Loucy (cell line): ENCODE results near the gene SPAG9.
"Not testable (repeated sequence)": the region's sequence is repeated elsewhere in the genome, so short reads cannot be mapped to it uniquely, and the experiment has no call there.

ENCODE experiments used
- H2AFZ ChIP-seq: fragments of 200-600 bp; sonication (generic); 2 replicates; pipeline ENCODE4 v1.6.0; 2016; ENCODE audit warnings: antibody characterized with exemption, mild to moderate bottlenecking, low read length, moderate library complexity
- H3F3A ChIP-seq: fragments of 200-600 bp; 2 replicates; pipeline ENCODE4 v1.6.0; 2016; ENCODE audit warnings: antibody characterized with exemption, low read depth, mild to moderate bottlenecking
- H3K27me3 ChIP-seq: fragments of 200-600 bp; sonication (generic); 2 replicates; pipeline ENCODE4 v1.6.1; 2014; ENCODE audit warnings: low read length, mild to moderate bottlenecking; ENCODE audit not compliant: insufficient read depth, poor library complexity, severe bottlenecking
- H3K36me3 ChIP-seq: fragments of 200-600 bp; sonication (generic); 2 replicates; pipeline ENCODE4 v1.6.1; 2016; ENCODE audit warnings: low read length; ENCODE audit not compliant: insufficient read depth
- H3K4me1 ChIP-seq: fragments of 200-600 bp; sonication (generic); 2 replicates; pipeline ENCODE4 v1.5.1; 2014; ENCODE audit warnings: low read length, mild to moderate bottlenecking; ENCODE audit not compliant: insufficient read depth, poor library complexity, severe bottlenecking
- H3K4me2 ChIP-seq: fragments of 200-600 bp; sonication (generic); 2 replicates; pipeline ENCODE4 v1.6.0; 2014; ENCODE audit warnings: antibody characterized with exemption, low read length, low read depth, mild to moderate bottlenecking; ENCODE audit not compliant: poor library complexity, severe bottlenecking
- H3K4me3 ChIP-seq: fragments of 200-600 bp; sonication (generic); 2 replicates; pipeline ENCODE4 v1.5.1; 2014; ENCODE audit warnings: low read length, mild to moderate bottlenecking, mixed read lengths; ENCODE audit not compliant: poor library complexity, severe bottlenecking
- H3K79me2 ChIP-seq: fragments of 200-600 bp; sonication (generic); 2 replicates; pipeline ENCODE4 v1.6.1; 2014; ENCODE audit warnings: low read length; ENCODE audit not compliant: insufficient read depth
- H3K9ac ChIP-seq: fragments of 200-600 bp; sonication (generic); 2 replicates; pipeline ENCODE4 v1.6.0; 2014; ENCODE audit warnings: mild to moderate bottlenecking, low read depth, low read length, moderate library complexity; ENCODE audit not compliant: poor library complexity, severe bottlenecking
- H3K9me2 ChIP-seq: fragments of 200-600 bp; sonication (generic); replicated peaks from 2 replicates; pipeline ENCODE4 v1.6.1; 2016; ENCODE audit warnings: low read depth, low read length, mixed read lengths
- H3K9me3 ChIP-seq: fragments of 200-600 bp; sonication (generic); 2 replicates; pipeline ENCODE4 v1.6.1; 2014; ENCODE audit warnings: mild to moderate bottlenecking, antibody characterized with exemption, low read length, low read depth; ENCODE audit not compliant: insufficient read depth
- H4K20me1 ChIP-seq: fragments of 200-600 bp; sonication (generic); 2 replicates; pipeline ENCODE4 v1.6.0; 2014; ENCODE audit warnings: antibody characterized with exemption, low read length, mild to moderate bottlenecking; ENCODE audit not compliant: insufficient read depth, poor library complexity, severe bottlenecking
- EZH2phosphoT487 ChIP-seq: fragments of 200-600 bp; IDR thresholded peaks from 2 replicates; pipeline ENCODE4 v1.6.1; 2018; ENCODE audit warnings: antibody characterized with exemption, mild to moderate bottlenecking, moderate library complexity, borderline replicate concordance
- TF ChIP-seq, protein P1 (sequence below): fragments of 200-600 bp; sonication (generic); conservative IDR thresholded peaks from 2 replicates; pipeline ENCODE4 v1.5.1; 2014; ENCODE audit warnings: mild to moderate bottlenecking, antibody characterized with exemption, low read length

Gene SPAG9

GRCh38 chr17:51118330-51119195, 2.1 kb downstream of the SPAG9 start:
- no peak overlapping the region for H2AFZ ChIP-seq
- peak overlapping the region; percentile 98 for H3K4me3 ChIP-seq
- H3K27me3 ChIP-seq, result no peaks in the 10 kb centered on the region
- peak overlapping the region; percentile 87 for H3K9ac ChIP-seq
- H3K9me3 ChIP-seq, result no peaks in the 10 kb centered on the region
- peaks cover 40% of the 10 kb centered on the region for H3K4me1 ChIP-seq
- no peaks in the 10 kb centered on the region; the same call in 1 of the 2 replicates for H3F3A ChIP-seq
- H3K36me3 ChIP-seq, result no peaks in the 10 kb centered on the region
- TF ChIP-seq, protein P1, sequence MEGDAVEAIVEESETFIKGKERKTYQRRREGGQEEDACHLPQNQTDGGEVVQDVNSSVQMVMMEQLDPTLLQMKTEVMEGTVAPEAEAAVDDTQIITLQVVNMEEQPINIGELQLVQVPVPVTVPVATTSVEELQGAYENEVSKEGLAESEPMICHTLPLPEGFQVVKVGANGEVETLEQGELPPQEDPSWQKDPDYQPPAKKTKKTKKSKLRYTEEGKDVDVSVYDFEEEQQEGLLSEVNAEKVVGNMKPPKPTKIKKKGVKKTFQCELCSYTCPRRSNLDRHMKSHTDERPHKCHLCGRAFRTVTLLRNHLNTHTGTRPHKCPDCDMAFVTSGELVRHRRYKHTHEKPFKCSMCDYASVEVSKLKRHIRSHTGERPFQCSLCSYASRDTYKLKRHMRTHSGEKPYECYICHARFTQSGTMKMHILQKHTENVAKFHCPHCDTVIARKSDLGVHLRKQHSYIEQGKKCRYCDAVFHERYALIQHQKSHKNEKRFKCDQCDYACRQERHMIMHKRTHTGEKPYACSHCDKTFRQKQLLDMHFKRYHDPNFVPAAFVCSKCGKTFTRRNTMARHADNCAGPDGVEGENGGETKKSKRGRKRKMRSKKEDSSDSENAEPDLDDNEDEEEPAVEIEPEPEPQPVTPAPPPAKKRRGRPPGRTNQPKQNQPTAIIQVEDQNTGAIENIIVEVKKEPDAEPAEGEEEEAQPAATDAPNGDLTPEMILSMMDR, result no peak
- TF ChIP-seq EZH2phosphoT487, result no peak
- H3K4me2 ChIP-seq, result peak overlapping the region; percentile 98
- H4K20me1 ChIP-seq, result peaks cover 52% of the 10 kb centered on the region
- no peaks in the 10 kb centered on the region for H3K9me2 ChIP-seq
- peaks cover 70% of the 10 kb centered on the region for H3K79me2 ChIP-seq

DNA sequence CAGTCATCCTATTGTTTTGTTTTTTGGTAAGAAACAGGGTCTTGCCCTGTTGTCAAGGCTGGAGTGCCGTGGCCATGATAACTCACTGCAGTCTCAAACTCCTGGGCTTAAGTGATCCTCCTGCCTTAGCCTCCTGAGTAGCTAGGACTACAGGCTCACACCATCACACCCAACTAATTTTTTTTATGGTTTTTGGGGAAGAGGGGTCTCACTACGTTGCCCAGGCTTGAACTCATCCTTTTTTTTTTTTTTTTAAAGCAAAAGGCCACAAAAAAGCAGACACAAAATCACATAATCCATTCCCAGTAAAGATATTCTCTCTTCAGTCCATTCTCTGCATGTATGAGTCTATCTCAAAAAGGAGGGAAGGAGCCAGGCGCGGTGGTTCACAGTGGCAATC, 5.5 kb downstream of the SPAG9 start:
- peaks cover 100% of the 10 kb centered on the region for H3K79me2 ChIP-seq
- no peaks in the 10 kb centered on the region for H3K36me3 ChIP-seq
- no peaks in the 10 kb centered on the region for H3K27me3 ChIP-seq
- H4K20me1 ChIP-seq, result peaks cover 76% of the 10 kb centered on the region
- no peaks in the 10 kb centered on the region for H3K9me3 ChIP-seq
- no peaks in the 10 kb centered on the region for H3K9me2 ChIP-seq
- no peak for TF ChIP-seq EZH2phosphoT487
- TF ChIP-seq, protein P1, result no peak
- no peaks in the 10 kb centered on the region for H3F3A ChIP-seq
- H2AFZ ChIP-seq, result no peak overlapping the region
- peaks cover 38% of the 10 kb centered on the region for H3K4me1 ChIP-seq
- peak overlapping the region; percentile 98 for H3K4me3 ChIP-seq
- H3K4me2 ChIP-seq, result peak overlapping the region; percentile 98
- no peak overlapping the region for H3K9ac ChIP-seq

GRCh38 chr17:51112303-51113222, 8.1 kb downstream of the SPAG9 start:
- H3K9ac ChIP-seq, H2AFZ ChIP-seq: not testable (repeated sequence)
- H3K4me1 ChIP-seq, result peaks cover 20% of the 10 kb centered on the region

More at GRCh38 chr17:51112303-51113222, 8.1 kb downstream of the SPAG9 start:
- Histone ChIP-seq H3K79me2 (peaks cover 94% of the 10 kb centered on the region), H3K4me2 (peak overlapping the region; percentile 7), H4K20me1 (peaks cover 60% of the 10 kb centered on the region)
- not testable (repeated sequence) for H3K9me2 ChIP-seq, H3K4me3 ChIP-seq, H3K9me3 ChIP-seq, H3F3A ChIP-seq, H3K27me3 ChIP-seq, H3K36me3 ChIP-seq
